Mucosa of rectum (tissue), 2 donors: ENCODE results near the gene HOXD10.
A peak's percentile ranks its signal among the peaks of the same experiment; 100 is the strongest.

Source experiments
- H3K27ac ChIP-seq, 2 donors: one replicate each; pipeline ENCODE4 v1.7.0; 2013; ENCODE audit warnings: inconsistent platforms in 2 of 2, low read depth in 2 of 2, low read length in 2 of 2
- H3K27me3 ChIP-seq, 2 donors: one replicate each; pipeline ENCODE4 v1.7.0; 2013; ENCODE audit warnings: low read length in 2 of 2; ENCODE audit not compliant: control insufficient read depth in 2 of 2, insufficient read depth in 2 of 2
- H3K36me3 ChIP-seq, 2 donors: one replicate each; pipeline ENCODE4 v1.7.0; 2013; ENCODE audit warnings: low read length in 2 of 2; ENCODE audit not compliant: control insufficient read depth in 2 of 2, insufficient read depth in 2 of 2
- H3K4me1 ChIP-seq, 2 donors: one replicate each; pipeline ENCODE4 v1.7.0; 2013; ENCODE audit warnings: low read length in 2 of 2, mild to moderate bottlenecking in 1 of 2; ENCODE audit not compliant: control insufficient read depth in 2 of 2, insufficient read depth in 2 of 2
- H3K4me3 ChIP-seq, 2 donors: one replicate each; pipeline ENCODE4 v1.7.0; 2013; ENCODE audit warnings: low read length in 2 of 2
- H3K9ac ChIP-seq, 2 donors: one replicate each; pipeline ENCODE4 v1.7.0; 2013; ENCODE audit warnings: low read length in 2 of 2, low read depth in 1 of 2, mild to moderate bottlenecking in 1 of 2
- H3K9me3 ChIP-seq, 2 donors: one replicate each; pipeline ENCODE4 v1.7.0; 2013; ENCODE audit warnings: low read length in 2 of 2; ENCODE audit not compliant: control insufficient read depth in 2 of 2
- donor health status: healthy.
- donor health status: Normal muscosa, but diverticular disease.

The HOXD10 gene

GRCh38 chr2:176082824-176083751 lies 33.5 kb upstream of the HOXD10 start:
- H3K4me3 ChIP-seq: no peak overlapping the region
- no peaks in the 10 kb centered on the region for H3K9me3 ChIP-seq
- H3K36me3 ChIP-seq: no peaks in the 10 kb centered on the region
- no peak overlapping the region for H3K27ac ChIP-seq
- no peak overlapping the region for H3K9ac ChIP-seq
- peaks cover 7 to 11% of the 10 kb centered on the region in 2 donors for H3K4me1 ChIP-seq
- H3K27me3 ChIP-seq: peaks cover 88 to 93% of the 10 kb centered on the region in 2 donors

- Histone ChIP-seq H3K4me1 (peaks cover 11 to 16% of the 10 kb centered on the region in 2 donors), H3K27ac (no peak within 1 kb of the TSS), H3K27me3 (peaks cover 88 to 93% of the 10 kb centered on the region in 2 donors), H3K4me3 (no peak within 1 kb of the TSS), H3K9me3 (no peaks in the 10 kb centered on the region), H3K36me3 (no peaks in the 10 kb centered on the region), H3K9ac (no peak within 1 kb of the TSS)
These were observed 32.7 kb upstream of the HOXD10 start, which contains the start of gene EVX2 for GRCh38 chr2:176083796-176084261. TSS of gene EVX2 (minus strand) at chr2:176083962. CDS start at chr2:176083776, 186 bp downstream.

- Histone ChIP-seq H3K4me1 (peaks cover 11 to 13% of the 10 kb centered on the region in 2 donors), H3K9ac (no peak overlapping the region), H3K27me3 (peaks cover 88 to 89% of the 10 kb centered on the region in 2 donors), H3K9me3 (no peaks in the 10 kb centered on the region), H3K27ac (no peak overlapping the region), H3K4me3 (no peak overlapping the region), H3K36me3 (no peaks in the 10 kb centered on the region)
These were observed 31.9 kb upstream of the HOXD10 start for GRCh38 chr2:176084611-176085119.

- no peak overlapping the region for H3K4me3 ChIP-seq
These were observed 31.3 kb upstream of the HOXD10 start for GRCh38 chr2:176085120-176085788.

GRCh38 chr2:176085861-176086771 lies 30.5 kb upstream of the HOXD10 start:
- Histone ChIP-seq H3K36me3 (no peaks in the 10 kb centered on the region), H3K27ac (no peak overlapping the region), H3K4me3 (no peak overlapping the region), H3K4me1 (peaks cover 11 to 13% of the 10 kb centered on the region in 2 donors), H3K9me3 (no peaks in the 10 kb centered on the region), H3K9ac (no peak overlapping the region), H3K27me3 (peaks cover 88 to 96% of the 10 kb centered on the region in 2 donors)

More at GRCh38 chr2:176085120-176085788, 31.3 kb upstream of the HOXD10 start:
- no peak overlapping the region for H3K9ac ChIP-seq
- no peak overlapping the region for H3K27ac ChIP-seq
- H3K27me3 ChIP-seq: peaks cover 90 to 95% of the 10 kb centered on the region in 2 donors
- peaks cover 11 to 13% of the 10 kb centered on the region in 2 donors for H3K4me1 ChIP-seq
- no peaks in the 10 kb centered on the region for H3K9me3 ChIP-seq
- H3K36me3 ChIP-seq: no peaks in the 10 kb centered on the region

- Histone ChIP-seq H3K9ac (no peak overlapping the region), H3K9me3 (no peaks in the 10 kb centered on the region), H3K4me1 (peaks cover 11% of the 10 kb centered on the region in 2 donors), H3K27ac (no peak overlapping the region), H3K36me3 (no peaks in the 10 kb centered on the region), H3K27me3 (peaks cover 85 to 92% of the 10 kb centered on the region in 2 donors), H3K4me3 (peak overlapping the region in 1 of 2 donors; percentile 52)
These were observed 29.1 kb upstream of the HOXD10 start for GRCh38 chr2:176087330-176088047.

GRCh38 chr2:176088048-176088936 lies 28.3 kb upstream of the HOXD10 start:
- H3K4me3 ChIP-seq: peak overlapping the region; percentile 52 to 59
- H3K4me1 ChIP-seq: peaks cover 13 to 15% of the 10 kb centered on the region in 2 donors
- no peaks in the 10 kb centered on the region for H3K9me3 ChIP-seq
- peaks cover 79 to 87% of the 10 kb centered on the region in 2 donors for H3K27me3 ChIP-seq
- no peak overlapping the region for H3K9ac ChIP-seq
- H3K27ac ChIP-seq: no peak overlapping the region
- no peaks in the 10 kb centered on the region for H3K36me3 ChIP-seq

GRCh38 chr2:176088937-176089842 lies 27.4 kb upstream of the HOXD10 start:
- H3K4me3 ChIP-seq: no peak overlapping the region
- H3K9me3 ChIP-seq: no peaks in the 10 kb centered on the region
- H3K27ac ChIP-seq: no peak overlapping the region
- no peak overlapping the region for H3K9ac ChIP-seq
- H3K4me1 ChIP-seq: peaks cover 16 to 17% of the 10 kb centered on the region in 2 donors
- H3K36me3 ChIP-seq: no peaks in the 10 kb centered on the region
- peaks cover 79 to 87% of the 10 kb centered on the region in 2 donors for H3K27me3 ChIP-seq
